ENCODE results near the gene KCNJ1. TPM values are rescaled to one million over a fixed set of nuclear protein-coding genes. Genes with fewer than 3 reads are reported as not detected.
A peak's percentile ranks its signal among the peaks of the same experiment; 100 is the strongest.

Gene KCNJ1
- total RNA-seq, 1 experiment from 2014 or later: not detected

GRCh38 chr11:128860571-128861361 lies 6.3 kb downstream of the KCNJ1 start:
- no peak for DNase-seq (ENCODE audit: low spot score)
- in situ Hi-C loops (cut with HindIII; ENCODE audit: low sequenced_read_pairs): no loop called here

GRCh38 chr11:128859563-128860441 lies 7.3 kb downstream of the KCNJ1 start:
- peak; percentile 4 for DNase-seq (ENCODE audit: low spot score)

GRCh38 chr11:128857341-128857740 lies 9.8 kb downstream of the KCNJ1 start:
- DNase-seq (ENCODE audit: low spot score): no peak
- in situ Hi-C loops (cut with HindIII; ENCODE audit: low sequenced_read_pairs): no loop called here

More at GRCh38 chr11:128859563-128860441, 7.3 kb downstream of the KCNJ1 start:
- in situ Hi-C loops (cut with HindIII; ENCODE audit: low sequenced_read_pairs): no loop called here

- no peak for DNase-seq (ENCODE audit: low spot score)
- in situ Hi-C loops (cut with HindIII; ENCODE audit: low sequenced_read_pairs): no loop called here
Observed at GRCh38 chr11:128856241-128856640, 10.9 kb downstream of the KCNJ1 start.

- in situ Hi-C loops (cut with HindIII; ENCODE audit: low sequenced_read_pairs): no loop called here
- DNase-seq (ENCODE audit: low spot score): no peak
Observed at GRCh38 chr11:128854841-128855240, 12.3 kb downstream of the KCNJ1 start.

- in situ Hi-C loops (cut with HindIII; ENCODE audit: low sequenced_read_pairs): no loop called here
- DNase-seq (ENCODE audit: low spot score): no peak
Observed at GRCh38 chr11:128853559-128853958, 13.5 kb downstream of the KCNJ1 start.

- DNase-seq (ENCODE audit: low spot score): no peak
- in situ Hi-C loops (cut with HindIII; ENCODE audit: low sequenced_read_pairs): no loop called here
Observed at GRCh38 chr11:128852327-128853023, 14.6 kb downstream of the KCNJ1 start.

- no peak for DNase-seq (ENCODE audit: low spot score)
- in situ Hi-C loops (cut with HindIII; ENCODE audit: low sequenced_read_pairs): no loop called here
Observed at GRCh38 chr11:128848815-128849455, 18.2 kb downstream of the KCNJ1 start.

GRCh38 chr11:128846985-128847384 lies 20.1 kb downstream of the KCNJ1 start:
- no peak for DNase-seq (ENCODE audit: low spot score)
- in situ Hi-C loops (cut with HindIII; ENCODE audit: low sequenced_read_pairs): no loop called here

- in situ Hi-C loops (cut with HindIII; ENCODE audit: low sequenced_read_pairs): no loop called here
Observed at GRCh38 chr11:128845334-128845780, 21.7 kb downstream of the KCNJ1 start.

GRCh38 chr11:128843198-128843785 lies 23.8 kb downstream of the KCNJ1 start:
- no peak for DNase-seq (ENCODE audit: low spot score)
- in situ Hi-C loops (cut with HindIII; ENCODE audit: low sequenced_read_pairs): no loop called here

More at GRCh38 chr11:128845334-128845780, 21.7 kb downstream of the KCNJ1 start:
- no peak for DNase-seq (ENCODE audit: low spot score)

- in situ Hi-C loops (cut with HindIII; ENCODE audit: low sequenced_read_pairs): no loop called here
- DNase-seq (ENCODE audit: low spot score): no peak
Observed at GRCh38 chr11:128841461-128842072, 25.5 kb downstream of the KCNJ1 start.

- in situ Hi-C loops (cut with HindIII; ENCODE audit: low sequenced_read_pairs): no loop called here
- DNase-seq (ENCODE audit: low spot score): no peak
Observed at GRCh38 chr11:128840783-128841182, 26.3 kb downstream of the KCNJ1 start.

- in situ Hi-C loops (cut with HindIII; ENCODE audit: low sequenced_read_pairs): no loop called here
- no peak for DNase-seq (ENCODE audit: low spot score)
Observed at GRCh38 chr11:128840137-128840536, 27.0 kb downstream of the KCNJ1 start.

GRCh38 chr11:128839081-128839480 lies 28.0 kb downstream of the KCNJ1 start:
- no peak for DNase-seq (ENCODE audit: low spot score)
- in situ Hi-C loops (cut with HindIII; ENCODE audit: low sequenced_read_pairs): no loop called here

- no peak for DNase-seq (ENCODE audit: low spot score)
- in situ Hi-C loops (cut with HindIII; ENCODE audit: low sequenced_read_pairs): no loop called here
Observed at GRCh38 chr11:128837627-128838026, 29.5 kb downstream of the KCNJ1 start.

GRCh38 chr11:128835741-128836430 lies 31.2 kb downstream of the KCNJ1 start:
- DNase-seq (ENCODE audit: low spot score): no peak
- in situ Hi-C loops (cut with HindIII; ENCODE audit: low sequenced_read_pairs): no loop called here

GRCh38 chr11:128834157-128834556 lies 32.9 kb downstream of the KCNJ1 start:
- in situ Hi-C loops (cut with HindIII; ENCODE audit: low sequenced_read_pairs): no loop called here
- no peak for DNase-seq (ENCODE audit: low spot score)
